ENCODE measurements around the gene TCL1A.

Gene TCL1A

GRCh38 chr14:95664546-95664945, 49.4 kb downstream of the TCL1A start:
- Histone ChIP-seq H3K27ac (ENCODE audit: low read depth, low read length) (peak overlapping the region; percentile 49), H3K27me3 (ENCODE audit: control insufficient read depth, low read length) (peaks cover 15% of the 10 kb centered on the region), H3K9me2 (replicated peaks; ENCODE audit: control insufficient read depth, low read length) (no peaks in the 10 kb centered on the region), H3K9me3 (ENCODE audit: control insufficient read depth, insufficient read depth, low read length) (no peaks in the 10 kb centered on the region), H3K4me2 (ENCODE audit: low read length) (peak overlapping the region; percentile 66), H3K4me1 (ENCODE audit: control insufficient read depth, low read length) (peaks cover 95% of the 10 kb centered on the region), H3F3A (ENCODE audit: control insufficient read depth, insufficient read depth) (peaks cover 3% of the 10 kb centered on the region; the same call in 1 of the 2 replicates), H3K4me3 (ENCODE audit: low read length) (peak overlapping the region; percentile 31), H3K36me3 (ENCODE audit: control insufficient read depth, low read length) (peaks cover 8% of the 10 kb centered on the region), H3K79me2 (ENCODE audit: control insufficient read depth, low read length) (no peaks in the 10 kb centered on the region), H4K20me1 (ENCODE audit: control insufficient read depth, insufficient read depth, low read depth, low read length) (no peaks in the 10 kb centered on the region)
- TF ChIP-seq EZH2phosphoT487 (IDR thresholded peaks at IDR 0.05; ENCODE audit: borderline replicate concordance, low read length) (no peak), CTCF (IDR thresholded peaks at IDR 0.05; ENCODE audit: low read depth, low read length, poor library complexity, severe bottlenecking) (no peak)

GRCh38 chr14:95664066-95664465, 49.9 kb downstream of the TCL1A start:
- Histone ChIP-seq H3K9me3 (ENCODE audit: control insufficient read depth, insufficient read depth, low read length) (no peaks in the 10 kb centered on the region), H3K4me3 (ENCODE audit: low read length) (no peak overlapping the region; the same call in 1 of the 2 replicates), H3K4me2 (ENCODE audit: low read length) (peak overlapping the region; percentile 66), H3K36me3 (ENCODE audit: control insufficient read depth, low read length) (peaks cover 8% of the 10 kb centered on the region), H3K4me1 (ENCODE audit: control insufficient read depth, low read length) (peaks cover 92% of the 10 kb centered on the region), H3K27me3 (ENCODE audit: control insufficient read depth, low read length) (peaks cover 15% of the 10 kb centered on the region), H3F3A (ENCODE audit: control insufficient read depth, insufficient read depth) (peaks cover 3% of the 10 kb centered on the region; the same call in 1 of the 2 replicates), H3K27ac (ENCODE audit: low read depth, low read length) (peak overlapping the region; percentile 49), H3K9me2 (replicated peaks; ENCODE audit: control insufficient read depth, low read length) (no peaks in the 10 kb centered on the region), H3K79me2 (ENCODE audit: control insufficient read depth, low read length) (no peaks in the 10 kb centered on the region), H4K20me1 (ENCODE audit: control insufficient read depth, insufficient read depth, low read depth, low read length) (no peaks in the 10 kb centered on the region)
- TF ChIP-seq EZH2phosphoT487 (IDR thresholded peaks at IDR 0.05; ENCODE audit: borderline replicate concordance, low read length): no peak
- no peak for TF ChIP-seq CTCF (IDR thresholded peaks at IDR 0.05; ENCODE audit: low read depth, low read length, poor library complexity, severe bottlenecking)

DNA sequence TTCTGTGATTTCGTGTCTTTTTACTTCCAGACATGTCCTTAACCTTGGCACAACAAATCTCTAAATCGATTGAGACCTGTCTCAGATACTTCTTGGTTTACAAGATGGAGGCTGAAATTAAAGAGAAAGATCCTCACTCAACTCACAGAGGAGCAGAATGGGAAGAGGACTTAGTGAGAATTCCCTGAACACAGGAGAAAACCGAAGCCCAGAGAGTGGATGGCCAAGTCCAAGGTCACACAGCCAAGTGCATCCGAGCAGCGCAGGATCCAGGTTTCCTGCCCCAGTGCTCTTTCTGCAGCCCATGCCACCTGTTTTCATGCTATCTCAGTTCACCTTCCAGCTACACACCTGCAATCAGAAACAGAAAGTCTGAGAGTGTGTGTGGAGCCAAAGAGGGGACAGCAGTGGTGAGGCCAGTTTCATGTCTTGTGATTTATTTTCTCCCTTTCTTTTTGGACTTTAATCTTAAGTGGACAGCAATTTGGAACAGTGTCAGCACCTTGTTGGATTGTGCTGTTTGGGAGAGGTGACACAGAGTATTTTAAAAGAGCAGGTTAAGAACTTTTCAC, 50.6 kb downstream of the TCL1A start:
- Histone ChIP-seq H3F3A (ENCODE audit: control insufficient read depth, insufficient read depth) (peaks cover 3% of the 10 kb centered on the region; the same call in 1 of the 2 replicates), H3K9me3 (ENCODE audit: control insufficient read depth, insufficient read depth, low read length) (no peaks in the 10 kb centered on the region), H3K27me3 (ENCODE audit: control insufficient read depth, low read length) (peaks cover 15% of the 10 kb centered on the region), H4K20me1 (ENCODE audit: control insufficient read depth, insufficient read depth, low read depth, low read length) (no peaks in the 10 kb centered on the region), H3K9me2 (replicated peaks; ENCODE audit: control insufficient read depth, low read length) (no peaks in the 10 kb centered on the region), H3K36me3 (ENCODE audit: control insufficient read depth, low read length) (peaks cover 8% of the 10 kb centered on the region), H3K4me1 (ENCODE audit: control insufficient read depth, low read length) (peaks cover 85% of the 10 kb centered on the region), H3K4me2 (ENCODE audit: low read length) (peak overlapping the region; percentile 42), H3K27ac (ENCODE audit: low read depth, low read length) (peak overlapping the region; percentile 49), H3K4me3 (ENCODE audit: low read length) (peak overlapping the region; percentile 28; the same call in 1 of the 2 replicates), H3K79me2 (ENCODE audit: control insufficient read depth, low read length) (no peaks in the 10 kb centered on the region)
- TF ChIP-seq EZH2phosphoT487 (IDR thresholded peaks at IDR 0.05; ENCODE audit: borderline replicate concordance, low read length): no peak
- TF ChIP-seq CTCF (IDR thresholded peaks at IDR 0.05; ENCODE audit: low read depth, low read length, poor library complexity, severe bottlenecking): no peak
